ENCODE measurements around the gene KIF6. TPM values are rescaled to one million over a fixed set of nuclear protein-coding genes. Genes with fewer than 3 reads are reported as not detected.

The KIF6 gene
- total RNA-seq, 1 experiment from 2014 or later, result not detected

DNA sequence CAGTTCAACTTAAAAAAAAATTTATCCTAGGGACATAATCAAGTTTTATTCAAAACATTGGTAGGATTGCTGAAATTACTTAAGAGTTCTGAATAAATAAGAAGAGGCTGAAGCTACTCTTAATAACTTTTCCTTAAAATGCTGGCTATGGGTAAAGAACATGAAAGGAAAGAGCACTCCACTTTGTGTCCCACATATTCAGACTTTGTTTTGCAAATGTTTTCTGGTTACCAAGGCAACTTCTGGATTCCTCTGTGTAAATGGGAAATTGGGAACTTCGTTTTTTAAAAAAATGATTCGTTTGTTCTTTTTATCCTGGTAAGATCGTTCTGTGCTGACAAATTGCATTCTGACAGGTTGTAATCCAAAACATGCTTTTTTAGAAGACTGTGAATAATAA, 115.0 kb downstream of the KIF6 start:
- ChIA-PET POLR2A (no interaction called here), RAD21 (ENCODE audit: low non-redundant PET in 1 of 2, low total read pairs in 2 of 2, uncharacterized antibody in 2 of 2, unreplicated experiment in 2 of 2) (no interaction called here), CTCF (no interaction called here)
- Histone ChIP-seq H4K20me1 (ENCODE audit: insufficient read depth) (no peaks in the 10 kb centered on the region), H3K36me3 (ENCODE audit: control insufficient read depth in 1 of 2, insufficient read depth in 2 of 2, low read length in 2 of 2) (no peaks in the 10 kb centered on the region), H2AFZ (ENCODE audit: low read depth, low read length, poor library complexity, severe bottlenecking) (no peak overlapping the region), H3K4me2 (ENCODE audit: low read length) (no peak overlapping the region), H3K79me2 (ENCODE audit: insufficient read depth, low read length) (no peaks in the 10 kb centered on the region), H3K4me1 (ENCODE audit: control insufficient read depth in 1 of 2, insufficient read depth in 2 of 2, low read length in 2 of 2) (no peaks in the 10 kb centered on the region), H3K27ac (ENCODE audit: low read depth, low read length) (no peak overlapping the region), H3K9ac (ENCODE audit: low read length) (no peak overlapping the region), H3K27me3 (ENCODE audit: insufficient read depth, low read length) (peaks cover 29% of the 10 kb centered on the region), H3K9me3 (ENCODE audit: control insufficient read depth in 1 of 2, insufficient read depth in 1 of 2, low read depth in 1 of 2, low read length in 2 of 2) (no peaks in the 10 kb centered on the region), H3K9me2 (ENCODE audit: insufficient read depth) (no peaks in the 10 kb centered on the region), H3K4me3 (replicated peaks in 1 of 2; ENCODE audit: low read depth in 1 of 2, low read length in 2 of 2) (no peak overlapping the region)
- DNase-seq (ENCODE audit: low read depth, low spot score), result no peak
- BruUV-seq (replicated peaks), result no TSS peak
- TF ChIP-seq, protein P1, sequence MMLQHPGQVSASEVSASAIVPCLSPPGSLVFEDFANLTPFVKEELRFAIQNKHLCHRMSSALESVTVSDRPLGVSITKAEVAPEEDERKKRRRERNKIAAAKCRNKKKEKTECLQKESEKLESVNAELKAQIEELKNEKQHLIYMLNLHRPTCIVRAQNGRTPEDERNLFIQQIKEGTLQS (IDR thresholded peaks at IDR 0.05), result no peak
- TF ChIP-seq, protein P2, sequence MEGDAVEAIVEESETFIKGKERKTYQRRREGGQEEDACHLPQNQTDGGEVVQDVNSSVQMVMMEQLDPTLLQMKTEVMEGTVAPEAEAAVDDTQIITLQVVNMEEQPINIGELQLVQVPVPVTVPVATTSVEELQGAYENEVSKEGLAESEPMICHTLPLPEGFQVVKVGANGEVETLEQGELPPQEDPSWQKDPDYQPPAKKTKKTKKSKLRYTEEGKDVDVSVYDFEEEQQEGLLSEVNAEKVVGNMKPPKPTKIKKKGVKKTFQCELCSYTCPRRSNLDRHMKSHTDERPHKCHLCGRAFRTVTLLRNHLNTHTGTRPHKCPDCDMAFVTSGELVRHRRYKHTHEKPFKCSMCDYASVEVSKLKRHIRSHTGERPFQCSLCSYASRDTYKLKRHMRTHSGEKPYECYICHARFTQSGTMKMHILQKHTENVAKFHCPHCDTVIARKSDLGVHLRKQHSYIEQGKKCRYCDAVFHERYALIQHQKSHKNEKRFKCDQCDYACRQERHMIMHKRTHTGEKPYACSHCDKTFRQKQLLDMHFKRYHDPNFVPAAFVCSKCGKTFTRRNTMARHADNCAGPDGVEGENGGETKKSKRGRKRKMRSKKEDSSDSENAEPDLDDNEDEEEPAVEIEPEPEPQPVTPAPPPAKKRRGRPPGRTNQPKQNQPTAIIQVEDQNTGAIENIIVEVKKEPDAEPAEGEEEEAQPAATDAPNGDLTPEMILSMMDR (IDR thresholded peaks at IDR 0.05 in 2 of 3, conservative IDR thresholded peaks at IDR 0.05 in 1 of 3; ENCODE audit: borderline replicate concordance in 1 of 3, insufficient read depth in 1 of 3, low read depth in 2 of 3, low read length in 2 of 3), result no peak
- TF ChIP-seq JUND (IDR thresholded peaks at IDR 0.05), result no peak
- no peak for ATAC-seq
- intact Hi-C loops (cut with micrococcal nuclease), result no loop called here

DNA sequence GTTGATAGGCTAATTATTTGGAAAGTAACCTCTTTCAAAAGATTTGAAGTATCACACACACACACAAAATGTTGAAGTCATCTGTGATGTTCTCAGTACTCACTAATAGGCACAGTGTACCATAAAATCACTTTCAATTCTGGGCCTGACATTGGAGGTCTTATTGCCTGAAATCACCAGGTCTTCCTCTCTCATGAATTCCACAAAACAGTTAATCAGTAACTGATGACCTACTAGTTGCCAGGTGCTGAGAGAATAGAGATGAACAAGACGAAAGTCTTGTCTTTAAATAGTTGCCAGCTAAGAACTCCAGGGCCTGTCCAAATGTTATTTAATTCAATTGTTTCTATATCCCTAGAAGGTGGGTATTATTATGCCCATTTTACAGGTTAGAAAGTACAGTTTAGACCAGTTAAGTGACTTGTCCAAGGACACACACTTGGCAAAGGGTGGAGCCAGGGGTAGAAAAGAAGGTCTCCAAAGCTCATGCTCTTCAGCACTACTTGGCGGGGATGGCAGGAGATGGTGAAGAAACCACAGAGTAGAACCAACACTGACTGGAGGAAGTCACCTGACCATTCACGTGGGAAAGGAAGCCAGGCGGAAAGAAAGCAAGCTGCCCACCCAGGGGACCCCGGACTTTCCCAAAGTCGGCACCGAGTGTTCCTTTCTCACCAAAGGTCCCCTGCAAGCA, 116.4 kb downstream of the KIF6 start:
- Histone ChIP-seq H3K36me3 (ENCODE audit: control insufficient read depth in 1 of 2, insufficient read depth in 2 of 2, low read length in 2 of 2) (no peaks in the 10 kb centered on the region), H3K4me3 (replicated peaks in 1 of 2; ENCODE audit: low read depth in 1 of 2, low read length in 2 of 2) (no peak overlapping the region), H3K4me2 (ENCODE audit: low read length) (no peak overlapping the region), H3K9ac (ENCODE audit: low read length) (no peak overlapping the region), H3K9me3 (ENCODE audit: control insufficient read depth in 1 of 2, insufficient read depth in 1 of 2, low read depth in 1 of 2, low read length in 2 of 2) (no peaks in the 10 kb centered on the region), H3K27me3 (ENCODE audit: insufficient read depth, low read length) (peaks cover 40% of the 10 kb centered on the region), H3K27ac (ENCODE audit: low read depth, low read length) (no peak overlapping the region), H4K20me1 (ENCODE audit: insufficient read depth) (no peaks in the 10 kb centered on the region), H3K79me2 (ENCODE audit: insufficient read depth, low read length) (no peaks in the 10 kb centered on the region), H3K4me1 (ENCODE audit: control insufficient read depth in 1 of 2, insufficient read depth in 2 of 2, low read length in 2 of 2) (no peaks in the 10 kb centered on the region), H3K9me2 (ENCODE audit: insufficient read depth) (no peaks in the 10 kb centered on the region), H2AFZ (ENCODE audit: low read depth, low read length, poor library complexity, severe bottlenecking) (no peak overlapping the region)
- ChIA-PET POLR2A (no interaction called here), CTCF (no interaction called here), RAD21 (ENCODE audit: low non-redundant PET in 1 of 2, low total read pairs in 2 of 2, uncharacterized antibody in 2 of 2, unreplicated experiment in 2 of 2) (no interaction called here)
- intact Hi-C loops (cut with micrococcal nuclease), result no loop called here
- ATAC-seq, result no peak
- no peak for DNase-seq (ENCODE audit: low read depth, low spot score)
- BruUV-seq (replicated peaks), result no TSS peak
- TF ChIP-seq POLR2AphosphoS5 (IDR thresholded peaks at IDR 0.05; ENCODE audit: low read depth, low read length), result no peak
- TF ChIP-seq ZFX (IDR thresholded peaks at IDR 0.05), result no peak
- TF ChIP-seq RAD21 (IDR thresholded peaks at IDR 0.05; ENCODE audit: low read depth), result no peak
- no peak for TF ChIP-seq FOSL1 (IDR thresholded peaks at IDR 0.05; ENCODE audit: low read depth)
- TF ChIP-seq EZH2 (IDR thresholded peaks at IDR 0.05), result no peak
- TF ChIP-seq, protein P3, sequence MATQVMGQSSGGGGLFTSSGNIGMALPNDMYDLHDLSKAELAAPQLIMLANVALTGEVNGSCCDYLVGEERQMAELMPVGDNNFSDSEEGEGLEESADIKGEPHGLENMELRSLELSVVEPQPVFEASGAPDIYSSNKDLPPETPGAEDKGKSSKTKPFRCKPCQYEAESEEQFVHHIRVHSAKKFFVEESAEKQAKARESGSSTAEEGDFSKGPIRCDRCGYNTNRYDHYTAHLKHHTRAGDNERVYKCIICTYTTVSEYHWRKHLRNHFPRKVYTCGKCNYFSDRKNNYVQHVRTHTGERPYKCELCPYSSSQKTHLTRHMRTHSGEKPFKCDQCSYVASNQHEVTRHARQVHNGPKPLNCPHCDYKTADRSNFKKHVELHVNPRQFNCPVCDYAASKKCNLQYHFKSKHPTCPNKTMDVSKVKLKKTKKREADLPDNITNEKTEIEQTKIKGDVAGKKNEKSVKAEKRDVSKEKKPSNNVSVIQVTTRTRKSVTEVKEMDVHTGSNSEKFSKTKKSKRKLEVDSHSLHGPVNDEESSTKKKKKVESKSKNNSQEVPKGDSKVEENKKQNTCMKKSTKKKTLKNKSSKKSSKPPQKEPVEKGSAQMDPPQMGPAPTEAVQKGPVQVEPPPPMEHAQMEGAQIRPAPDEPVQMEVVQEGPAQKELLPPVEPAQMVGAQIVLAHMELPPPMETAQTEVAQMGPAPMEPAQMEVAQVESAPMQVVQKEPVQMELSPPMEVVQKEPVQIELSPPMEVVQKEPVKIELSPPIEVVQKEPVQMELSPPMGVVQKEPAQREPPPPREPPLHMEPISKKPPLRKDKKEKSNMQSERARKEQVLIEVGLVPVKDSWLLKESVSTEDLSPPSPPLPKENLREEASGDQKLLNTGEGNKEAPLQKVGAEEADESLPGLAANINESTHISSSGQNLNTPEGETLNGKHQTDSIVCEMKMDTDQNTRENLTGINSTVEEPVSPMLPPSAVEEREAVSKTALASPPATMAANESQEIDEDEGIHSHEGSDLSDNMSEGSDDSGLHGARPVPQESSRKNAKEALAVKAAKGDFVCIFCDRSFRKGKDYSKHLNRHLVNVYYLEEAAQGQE (IDR thresholded peaks at IDR 0.05; ENCODE audit: low read depth), result no peak
- TF ChIP-seq, protein P1 (IDR thresholded peaks at IDR 0.05), result no peak
- no peak for TF ChIP-seq CBX3 (IDR thresholded peaks at IDR 0.05; ENCODE audit: low read depth)
